ENCODE results near the gene FCGR3A. TPM values are rescaled to one million over a fixed set of nuclear protein-coding genes. Genes with fewer than 3 reads are reported as not detected.
A peak's percentile ranks its signal among the peaks of the same experiment; 100 is the strongest.
"Not testable (repeated sequence)": the region's sequence is repeated elsewhere in the genome, so short reads cannot be mapped to it uniquely, and the experiment has no call there.

FCGR3A gene
- total RNA-seq, 4 donors from 2014 or later, result 0.75 to 21.7 (median 5.3) TPM

- intact Hi-C loops (cut with DNase I; ENCODE audit: low total_unique reads); H3K36me3 ChIP-seq; H3K9me3 ChIP-seq; H3K27me3 ChIP-seq; DNase-seq; H3K4me3 ChIP-seq; H3K27ac ChIP-seq; H3K4me1 ChIP-seq; in situ Hi-C loops (cut with MboI; ENCODE audit: low pct_ligation_motif_present in 1 of 4, low pct_unique_long_range_greater_than_20kb in 1 of 4, low sequenced_read_pairs in 3 of 4): not testable (repeated sequence)
- WGBS, 2 donors (ENCODE audit: low coverage in 1 of 2), result 48 to 53% methylated on average over 3 to 11 of the region's 11 CpGs
Observed at GRCh38 chr1:161545005-161545731, 4.5 kb downstream of the FCGR3A start.

- DNase-seq; in situ Hi-C loops (cut with MboI; ENCODE audit: low pct_ligation_motif_present in 1 of 4, low pct_unique_long_range_greater_than_20kb in 1 of 4, low sequenced_read_pairs in 3 of 4); H3K4me1 ChIP-seq: not testable (repeated sequence)
Observed at GRCh38 chr1:161543125-161543524, 6.5 kb downstream of the FCGR3A start.

GRCh38 chr1:161542091-161542559 is 7.5 kb downstream of the FCGR3A start:
- H3K4me1 ChIP-seq; intact Hi-C loops (cut with DNase I; ENCODE audit: low total_unique reads); H3K36me3 ChIP-seq; H3K9me3 ChIP-seq; H3K27ac ChIP-seq; in situ Hi-C loops (cut with MboI; ENCODE audit: low pct_ligation_motif_present in 1 of 4, low pct_unique_long_range_greater_than_20kb in 1 of 4, low sequenced_read_pairs in 3 of 4); DNase-seq; H3K4me3 ChIP-seq: not testable (repeated sequence)
- WGBS, 2 donors (ENCODE audit: low coverage in 1 of 2), result 60 to 62% methylated on average over 2 to 5 of the region's 5 CpGs
- H3K27me3 ChIP-seq, result peaks cover 11% of the 10 kb centered on the region

More at GRCh38 chr1:161543125-161543524, 6.5 kb downstream of the FCGR3A start:
- H3K36me3 ChIP-seq; H3K9me3 ChIP-seq; intact Hi-C loops (cut with DNase I; ENCODE audit: low total_unique reads); H3K4me3 ChIP-seq; H3K27ac ChIP-seq: not testable (repeated sequence)
- WGBS, 2 donors (ENCODE audit: low coverage in 1 of 2), result 83 to 89% methylated on average over 1 of the region's 1 CpG
- peaks cover 11% of the 10 kb centered on the region for H3K27me3 ChIP-seq

- WGBS, 2 donors (ENCODE audit: low coverage in 1 of 2), result 42 to 65% methylated on average over 9 to 10 of the region's 10 CpGs
- H3K4me1 ChIP-seq; intact Hi-C loops (cut with DNase I; ENCODE audit: low total_unique reads); H3K9me3 ChIP-seq; DNase-seq; in situ Hi-C loops (cut with MboI; ENCODE audit: low pct_ligation_motif_present in 1 of 4, low pct_unique_long_range_greater_than_20kb in 1 of 4, low sequenced_read_pairs in 3 of 4); H3K36me3 ChIP-seq: not testable (repeated sequence)
- peak overlapping the region in 2 of 4 donors; percentile 26 to 52 for H3K4me3 ChIP-seq
- H3K27ac ChIP-seq, result peak overlapping the region; percentile 29 to 66 (median 44)
- H3K27me3 ChIP-seq, result peaks cover 11% of the 10 kb centered on the region
Observed at GRCh38 chr1:161540570-161540960, 9.1 kb downstream of the FCGR3A start.

- Histone ChIP-seq H3K4me3 (peak overlapping the region; percentile 10 to 52 (median 20)), H3K27ac (peak overlapping the region; percentile 31 to 66 (median 44)), H3K27me3 (peaks cover 11% of the 10 kb centered on the region)
- peak in 1 of 3 donors; percentile 27 for TF ChIP-seq POLR2AphosphoS5 (IDR thresholded peaks at IDR 0.05)
- 7 to 16% methylated on average over 14 to 41 of the region's 41 CpGs for WGBS, 2 donors (ENCODE audit: low coverage in 1 of 2)
- H3K4me1 ChIP-seq; in situ Hi-C loops (cut with MboI; ENCODE audit: low pct_ligation_motif_present in 1 of 4, low pct_unique_long_range_greater_than_20kb in 1 of 4, low sequenced_read_pairs in 3 of 4); H3K36me3 ChIP-seq; H3K9me3 ChIP-seq; intact Hi-C loops (cut with DNase I; ENCODE audit: low total_unique reads): not testable (repeated sequence)
- peak; percentile 74 for DNase-seq
Observed at GRCh38 chr1:161539731-161540569, 9.7 kb downstream of the FCGR3A start.

- Histone ChIP-seq H3K4me3 (peak overlapping the region in 1 of 4 donors; percentile 52), H3K27me3 (peaks cover 11% of the 10 kb centered on the region)
- H3K27ac ChIP-seq; intact Hi-C loops (cut with DNase I; ENCODE audit: low total_unique reads); H3K4me1 ChIP-seq; H3K36me3 ChIP-seq; DNase-seq; in situ Hi-C loops (cut with MboI; ENCODE audit: low pct_ligation_motif_present in 1 of 4, low pct_unique_long_range_greater_than_20kb in 1 of 4, low sequenced_read_pairs in 3 of 4); H3K9me3 ChIP-seq: not testable (repeated sequence)
- WGBS, 2 donors (ENCODE audit: low coverage in 1 of 2), result 85 to 87% methylated on average over 7 of the region's 7 CpGs
Observed at GRCh38 chr1:161538925-161539479, 10.6 kb downstream of the FCGR3A start.

- H3K27ac ChIP-seq; in situ Hi-C loops (cut with MboI; ENCODE audit: low pct_ligation_motif_present in 1 of 4, low pct_unique_long_range_greater_than_20kb in 1 of 4, low sequenced_read_pairs in 3 of 4); H3K36me3 ChIP-seq; intact Hi-C loops (cut with DNase I; ENCODE audit: low total_unique reads); DNase-seq; H3K4me3 ChIP-seq; H3K9me3 ChIP-seq: not testable (repeated sequence)
- WGBS, 2 donors (ENCODE audit: low coverage in 1 of 2), result 80 to 84% methylated on average over 4 to 7 of the region's 7 CpGs
- peaks cover 0 to 17% (median 4%) of the 10 kb centered on the region in 4 donors for H3K4me1 ChIP-seq
- H3K27me3 ChIP-seq, result peaks cover 18% of the 10 kb centered on the region
Observed at GRCh38 chr1:161537068-161537669, 12.4 kb downstream of the FCGR3A start.
